Measurements from ENCODE around the gene FCHSD2.

DNA sequence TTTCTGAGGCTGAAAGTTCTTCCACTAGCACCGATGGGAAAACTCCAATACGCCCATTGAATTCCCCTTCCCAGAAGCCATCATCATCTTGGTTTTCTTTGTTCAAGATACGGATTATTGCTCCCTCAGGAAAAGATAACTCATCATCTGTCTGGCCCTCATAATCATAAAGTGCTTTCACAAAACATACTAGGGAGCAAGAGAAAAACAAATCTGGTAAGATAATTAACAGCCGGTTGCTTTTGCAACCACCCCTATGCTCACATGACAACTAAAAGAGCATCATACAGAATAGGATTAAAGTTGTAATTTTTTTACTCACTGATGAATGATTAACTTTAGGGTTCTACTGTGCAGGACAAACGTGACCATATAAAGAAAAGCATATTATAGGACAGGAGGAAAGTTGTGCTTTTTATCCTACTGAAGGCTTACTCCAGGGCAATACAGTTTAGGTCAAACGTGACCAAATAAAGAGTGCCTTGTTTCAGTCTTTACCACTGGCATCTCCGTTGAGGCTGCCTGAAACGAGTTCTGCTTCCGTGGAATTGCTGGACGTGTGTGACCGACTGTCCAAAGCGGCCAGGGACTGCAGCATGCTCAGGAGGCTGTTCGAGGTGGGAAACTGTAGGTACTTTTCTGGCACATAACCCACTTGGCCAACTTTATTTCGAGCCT lies 299.3 kb downstream of the FCHSD2 start:
- TF ChIP-seq EZH2 (IDR thresholded peaks at IDR 0.05; ENCODE audit: insufficient read depth, poor library complexity, severe bottlenecking) (no peak), EZH2phosphoT487 (IDR thresholded peaks at IDR 0.05; ENCODE audit: insufficient read depth, low read depth) (no peak)

Data from GM23248 (cell line).